ENCODE results near the gene LYZL6. TPM values are rescaled to one million over a fixed set of nuclear protein-coding genes. Genes with fewer than 3 reads are reported as not detected.

The LYZL6 gene
- total and polyA plus RNA-seq, 10 of the 15 experiments (the other 5 are each of a cell fraction or from before 2014, with no cell fraction given) = not detected

- Histone ChIP-seq H3K9ac (ENCODE audit: control insufficient read depth, insufficient read depth, low read length) (no peak within 1 kb of the TSS), H2AFZ (ENCODE audit: control insufficient read depth, low read depth, low read length) (no peak within 1 kb of the TSS), H3K4me2 (ENCODE audit: control insufficient read depth, insufficient read depth) (no peak within 1 kb of the TSS), H3K9me3 (replicated peaks; ENCODE audit: control insufficient read depth, insufficient read depth, low read length) (peaks cover 2% of the 10 kb centered on the region; the same call in 2 of the 3 replicates), H3K27ac (ENCODE audit: control insufficient read depth, insufficient read depth) (no peak within 1 kb of the TSS), H3K79me2 (ENCODE audit: control insufficient read depth, insufficient read depth, low read length) (no peaks in the 10 kb centered on the region), H3K27me3 (replicated peaks in 1 of 2; ENCODE audit: control insufficient read depth in 2 of 2, insufficient read depth in 2 of 2, low read length in 1 of 2) (no peaks in the 10 kb centered on the region), H3K4me1 (ENCODE audit: control insufficient read depth, insufficient read depth, low read length) (no peaks in the 10 kb centered on the region), H3K36me3 (ENCODE audit: control insufficient read depth in 2 of 2, insufficient read depth in 2 of 2, low read length in 1 of 2) (no peaks in the 10 kb centered on the region), H3K4me3 (no peak within 1 kb of the TSS), H4K20me1 (ENCODE audit: control insufficient read depth, insufficient read depth) (no peaks in the 10 kb centered on the region)
- no peak for ATAC-seq
- DNase-seq (ENCODE audit: low read depth, low spot score) = no peak
- ChIA-PET CTCF (interaction anchor here (1.6 to 1.8 kb wide), 2 partner anchors 71 to 162 kb away, joined by 3 to 7 read pairs; no protein-coding TSS in a partner anchor), POLR2A (no interaction called here), RAD21 (ENCODE audit: unreplicated experiment) (no interaction called here), SMC1A (ENCODE audit: uncharacterized antibody, unreplicated experiment) (interaction anchor here (0.9 to 1.7 kb wide), 5 partner anchors 9 to 163 kb away, joined by 3 to 8 read pairs (median 3); no protein-coding TSS in a partner anchor)
- intact Hi-C loops (cut with micrococcal nuclease; ENCODE audit: unreplicated experiment) = no loop called here
- in situ Hi-C loops (cut with MboI) = no loop called here
- 82% methylated on average over 1 of the region's 1 CpG for WGBS (ENCODE audit: insufficient coverage, insufficient replicate concordance, low lambda C conversion rate, missing lambda C conversion rate)
- FAIRE-seq = no peak
- no TSS peak for BruUV-seq (replicated peaks)
- no peak for TF ChIP-seq CHD4 (IDR thresholded peaks at IDR 0.05)
These were observed 43.1 kb upstream of the LYZL6 start, which contains the start of gene CCL14 for GRCh38 chr17:35986643-35987042. Gene CCL14 (minus strand): TSS chr17:35986729. CDS start chr17:35986649, 80 bp downstream.

GRCh38 chr17:35984140-35984539 is 40.6 kb upstream of the LYZL6 start:
- ChIA-PET CTCF (interaction anchor here (1.4 to 19.0 kb wide), 3 partner anchors 13 to 163 kb away, joined by 3 to 622 read pairs (median 392); no protein-coding TSS in a partner anchor), POLR2A (no interaction called here), SMC1A (ENCODE audit: uncharacterized antibody, unreplicated experiment) (interaction anchor here (1.9 to 17.2 kb wide), 4 partner anchors 14 to 166 kb away, joined by 9 to 485 read pairs (median 180); no protein-coding TSS in a partner anchor), RAD21 (ENCODE audit: unreplicated experiment) (interaction anchor here (1.2 to 17.2 kb wide), 2 partner anchors 15 to 164 kb away, joined by 3 to 342 read pairs; no protein-coding TSS in a partner anchor)
- DNase-seq (ENCODE audit: low read depth, low spot score) (no peak), FAIRE-seq (no peak), ATAC-seq (no peak)
- Histone ChIP-seq H3K27me3 (replicated peaks in 1 of 2; ENCODE audit: control insufficient read depth in 2 of 2, insufficient read depth in 2 of 2, low read length in 1 of 2) (no peaks in the 10 kb centered on the region), H3K9me3 (replicated peaks; ENCODE audit: control insufficient read depth, insufficient read depth, low read length) (peaks cover 2% of the 10 kb centered on the region; the same call in 2 of the 3 replicates), H3K4me3 (no peak overlapping the region), H3K4me1 (ENCODE audit: control insufficient read depth, insufficient read depth, low read length) (no peaks in the 10 kb centered on the region), H3K36me3 (ENCODE audit: control insufficient read depth in 2 of 2, insufficient read depth in 2 of 2, low read length in 1 of 2) (no peaks in the 10 kb centered on the region), H2AFZ (ENCODE audit: control insufficient read depth, low read depth, low read length) (no peak overlapping the region), H3K9ac (ENCODE audit: control insufficient read depth, insufficient read depth, low read length) (no peak overlapping the region), H3K27ac (ENCODE audit: control insufficient read depth, insufficient read depth) (no peak overlapping the region), H3K4me2 (ENCODE audit: control insufficient read depth, insufficient read depth) (no peak overlapping the region), H4K20me1 (ENCODE audit: control insufficient read depth, insufficient read depth) (no peaks in the 10 kb centered on the region), H3K79me2 (ENCODE audit: control insufficient read depth, insufficient read depth, low read length) (no peaks in the 10 kb centered on the region)
- in situ Hi-C loops (cut with MboI) (no loop called here), intact Hi-C loops (cut with micrococcal nuclease; ENCODE audit: unreplicated experiment) (no loop called here)
- WGBS (ENCODE audit: insufficient coverage, insufficient replicate concordance, low lambda C conversion rate, missing lambda C conversion rate) = 60% methylated on average over 6 of the region's 6 CpGs
- TF ChIP-seq NRF1 (conservative IDR thresholded peaks at IDR 0.05; ENCODE audit: low read depth, low read length) (no peak), RUNX3 (IDR thresholded peaks at IDR 0.05; ENCODE audit: low read length) (no peak), NFXL1 (IDR thresholded peaks at IDR 0.05; ENCODE audit: borderline replicate concordance) (no peak), RFX5 (IDR thresholded peaks at IDR 0.05; ENCODE audit: low read depth, low read length) (no peak), BMI1 (IDR thresholded peaks at IDR 0.05; ENCODE audit: borderline replicate concordance) (no peak), BRCA1 (IDR thresholded peaks at IDR 0.05; ENCODE audit: low read depth, low read length) (no peak), RBBP5 (conservative IDR thresholded peaks at IDR 0.05) (no peak), E2F4 (IDR thresholded peaks at IDR 0.05; ENCODE audit: low read depth, low read length) (no peak)
- no TSS peak for BruUV-seq (replicated peaks)
